Stimulated activated memory B cell treated with anti-CD40 and anti-IgM and Interleukin-4, amounts not matched to agents 10 μg/mL and 1 μg/mL and 100 μg/mL, for 72 hours (primary cell): ENCODE results near the gene HOXC11.

Experiments
- ATAC-seq: fragments of 150-1000 bp; cut with Tn5 transposase; 2 replicates; pipeline ENCODE4 v1.10.0; 2021
- H3K27ac Mint-ChIP-seq: one replicate; pipeline ENCODE4 v1.8.0; 2022; ENCODE audit warnings: mild to moderate bottlenecking, mixed read lengths
- H3K27me3 Mint-ChIP-seq: one replicate; pipeline ENCODE4 v1.8.0; 2022; ENCODE audit warnings: mixed read lengths
- H3K36me3 Mint-ChIP-seq: one replicate; pipeline ENCODE4 v1.8.0; 2022; ENCODE audit warnings: mixed read lengths
- H3K4me1 Mint-ChIP-seq: one replicate; pipeline ENCODE4 v1.8.0; 2022; ENCODE audit warnings: mixed read lengths
- H3K4me3 Mint-ChIP-seq: one replicate; pipeline ENCODE4 v1.8.0; 2022; ENCODE audit warnings: mild to moderate bottlenecking, moderate library complexity, mixed read lengths
- H3K9me3 Mint-ChIP-seq: one replicate; pipeline ENCODE4 v1.8.0; 2022; ENCODE audit warnings: mixed read lengths

HOXC11 gene

DNA sequence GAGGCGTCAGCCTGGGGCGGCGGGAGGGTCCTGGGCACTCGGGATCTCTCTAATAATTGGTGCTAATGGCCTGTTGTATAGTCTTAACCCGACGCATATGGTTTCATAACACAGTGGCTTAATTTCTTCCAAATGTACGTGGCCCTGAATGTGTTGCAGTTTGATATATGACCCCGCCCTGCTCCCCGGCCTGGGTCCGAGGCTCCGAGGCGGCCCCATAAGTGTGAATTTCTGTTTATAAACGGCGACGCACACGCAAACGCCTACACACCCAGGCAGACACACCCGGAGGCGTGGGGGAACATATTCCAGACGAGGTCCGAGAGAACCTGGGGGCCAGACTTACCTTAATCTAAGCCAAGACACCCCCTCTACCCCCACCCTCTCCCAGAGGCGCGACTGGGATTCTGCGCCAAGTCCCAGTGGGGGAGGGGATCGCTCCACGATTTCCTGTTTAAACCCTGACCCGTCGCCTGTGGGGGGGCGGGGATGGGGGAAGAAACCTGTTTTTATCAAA, 45.6 kb downstream of the HOXC11 start:
- H3K4me1 Mint-ChIP-seq, result peaks cover 26% of the 10 kb centered on the region
- no peaks in the 10 kb centered on the region for H3K36me3 Mint-ChIP-seq

DNA sequence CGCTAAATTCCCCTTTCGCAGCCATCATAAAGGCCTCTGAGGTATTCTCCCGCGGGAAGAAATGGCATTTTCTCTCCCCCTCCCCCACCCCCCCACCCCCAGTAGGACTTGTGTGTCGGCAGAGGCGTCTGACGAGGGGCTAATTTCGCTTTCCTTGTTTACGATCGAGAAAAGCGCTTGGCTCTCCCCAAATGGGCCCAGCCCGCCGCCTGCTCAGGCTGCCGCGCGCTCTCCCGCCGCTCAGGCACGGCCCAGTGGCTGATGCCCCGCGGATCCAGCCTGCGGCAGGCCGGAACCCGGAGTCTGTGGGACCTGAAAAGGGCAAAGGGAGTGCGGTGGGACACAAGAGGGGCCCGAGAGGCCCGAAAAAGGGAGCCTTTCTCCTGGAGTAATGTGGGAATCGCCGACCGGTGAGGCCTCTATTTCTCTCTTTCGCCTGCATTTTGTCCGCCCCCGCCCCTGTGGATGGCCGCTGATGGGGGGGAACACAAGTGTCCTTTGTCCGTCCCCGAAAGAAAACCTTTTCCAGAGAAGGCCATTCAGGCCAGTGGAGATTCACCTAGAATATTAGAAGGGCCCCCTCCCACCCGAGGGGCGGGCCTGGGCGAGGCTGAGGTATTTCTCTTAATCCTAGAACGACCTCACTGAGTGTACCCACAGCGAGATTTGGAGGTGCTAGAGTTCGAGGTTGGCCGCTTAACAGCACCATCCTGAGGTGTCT, 46.3 kb downstream of the HOXC11 start:
- Mint-ChIP-seq H3K36me3 (no peaks in the 10 kb centered on the region), H3K9me3 (no peaks in the 10 kb centered on the region), H3K27me3 (peaks cover 76% of the 10 kb centered on the region), H3K27ac (no peak overlapping the region), H3K4me3 (no peak overlapping the region), H3K4me1 (peaks cover 26% of the 10 kb centered on the region)
- ATAC-seq, result no peak

More for the DNA sequence above, 45.6 kb downstream of the HOXC11 start:
- peak overlapping the region; percentile 82 for H3K4me3 Mint-ChIP-seq
- peaks cover 76% of the 10 kb centered on the region for H3K27me3 Mint-ChIP-seq
- no peak for ATAC-seq
- peak overlapping the region; percentile 83 for H3K27ac Mint-ChIP-seq
- no peaks in the 10 kb centered on the region for H3K9me3 Mint-ChIP-seq

DNA sequence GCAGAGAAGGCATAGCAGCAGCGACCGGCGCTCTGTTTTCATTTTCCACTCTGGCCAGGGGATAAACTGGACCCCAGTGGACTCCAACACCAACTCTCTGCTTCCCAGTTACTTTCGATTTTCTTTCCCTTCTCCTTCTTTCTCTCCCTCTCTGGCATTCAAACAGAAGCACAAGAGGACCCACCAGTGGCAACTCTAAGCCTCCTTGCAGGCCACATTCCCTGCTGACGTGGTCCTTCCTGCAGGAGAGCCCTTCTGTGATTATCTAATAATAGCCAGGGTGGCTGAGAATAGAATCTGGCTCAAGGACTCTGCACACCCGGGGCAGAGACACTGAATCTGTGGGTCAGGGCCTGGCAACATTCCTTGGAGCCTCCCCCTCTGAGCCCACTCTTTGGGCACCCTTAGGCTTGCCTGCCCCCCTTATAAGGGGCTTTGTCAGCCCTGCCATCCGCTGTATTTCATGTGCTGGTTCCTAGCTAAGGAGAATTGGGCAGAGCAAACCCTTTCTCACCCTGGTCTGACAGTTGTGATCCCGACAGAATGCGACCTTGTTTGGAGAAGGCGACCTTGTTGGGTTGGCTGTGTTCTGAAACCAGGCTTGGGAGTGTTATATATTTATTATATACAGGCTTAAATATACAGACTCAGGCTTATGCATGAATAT, 47.1 kb downstream of the HOXC11 start:
- no peaks in the 10 kb centered on the region for H3K36me3 Mint-ChIP-seq
- H3K27ac Mint-ChIP-seq, result no peak overlapping the region
- H3K9me3 Mint-ChIP-seq, result no peaks in the 10 kb centered on the region
- ATAC-seq, result no peak
- H3K4me1 Mint-ChIP-seq, result peaks cover 26% of the 10 kb centered on the region
- H3K27me3 Mint-ChIP-seq, result peaks cover 72% of the 10 kb centered on the region
- H3K4me3 Mint-ChIP-seq, result no peak overlapping the region

DNA sequence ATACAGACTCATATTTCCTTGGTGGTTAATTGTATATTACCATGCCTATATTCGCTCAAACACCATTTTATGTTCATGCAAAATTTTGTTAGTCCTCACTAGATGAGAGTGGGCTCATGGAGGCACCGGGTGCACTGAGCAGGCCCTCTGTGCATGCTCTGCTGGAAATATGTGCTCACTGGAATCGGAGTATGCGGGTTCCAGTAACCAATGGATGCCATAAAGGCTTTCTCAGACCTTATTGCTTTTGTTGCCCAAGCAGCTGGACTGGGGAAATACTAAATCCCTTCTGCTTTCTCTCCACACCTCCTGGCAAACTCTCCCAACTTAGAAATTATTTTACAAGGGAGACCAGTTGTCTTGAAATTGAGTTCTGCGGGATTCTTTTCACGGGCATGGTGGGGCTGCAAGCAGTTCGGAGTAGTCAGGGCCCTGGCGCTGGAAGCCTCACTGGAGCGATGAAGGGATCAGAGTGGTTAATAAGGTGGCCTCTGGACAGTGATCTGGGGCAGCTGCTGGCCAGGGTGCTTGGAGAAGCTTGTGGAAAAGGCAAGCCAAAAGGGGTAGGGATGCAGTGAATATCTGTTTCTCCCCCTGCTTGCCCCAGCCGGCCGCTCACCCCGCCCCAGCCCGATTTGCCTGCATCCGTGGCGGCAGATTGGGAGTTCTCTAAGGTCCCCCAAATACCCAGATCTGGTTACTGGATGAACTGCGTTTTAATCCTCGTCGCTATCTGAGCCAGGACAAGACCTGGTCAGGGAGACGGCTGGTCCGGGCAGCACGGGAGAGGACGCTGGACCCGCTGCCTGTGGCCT, 47.9 kb downstream of the HOXC11 start:
- ATAC-seq, result no peak
- H3K27me3 Mint-ChIP-seq, result peaks cover 72% of the 10 kb centered on the region

DNA sequence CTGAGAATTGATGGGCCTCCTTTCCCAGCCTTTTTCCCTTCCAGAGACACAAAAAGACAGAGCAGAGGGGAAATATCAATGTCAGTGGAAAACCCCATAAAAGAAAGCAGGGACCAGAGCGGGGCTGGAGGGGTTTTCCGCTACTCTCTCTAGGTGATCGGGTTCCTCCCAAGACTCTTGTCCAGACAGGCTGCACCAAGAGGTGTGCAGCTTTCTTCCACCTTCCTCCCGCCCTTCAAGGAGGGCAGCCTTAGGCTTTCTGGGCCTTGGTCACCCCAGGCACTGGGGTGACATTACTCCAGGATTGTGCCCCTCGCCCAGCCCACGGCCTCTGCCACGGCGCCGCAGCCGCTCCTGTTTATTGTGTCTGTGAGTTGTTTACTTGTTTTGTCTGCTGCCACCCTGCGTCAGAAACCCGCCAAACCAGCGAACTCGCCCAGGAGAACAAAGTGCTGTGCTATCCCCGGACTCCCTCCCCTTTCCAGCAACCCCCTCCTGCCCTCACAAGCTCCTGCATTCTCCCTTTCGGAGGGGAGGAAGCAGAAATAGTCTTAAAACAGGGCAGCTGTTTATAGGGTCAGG, 48.6 kb downstream of the HOXC11 start:
- H3K36me3 Mint-ChIP-seq, result no peaks in the 10 kb centered on the region
- peak overlapping the region; percentile 71 for H3K4me3 Mint-ChIP-seq
- peak overlapping the region; percentile 46 for H3K27ac Mint-ChIP-seq
- peaks cover 79% of the 10 kb centered on the region for H3K27me3 Mint-ChIP-seq
- peaks cover 33% of the 10 kb centered on the region for H3K4me1 Mint-ChIP-seq
- H3K9me3 Mint-ChIP-seq, result no peaks in the 10 kb centered on the region
- ATAC-seq, result no peak

More for the DNA sequence above, 47.9 kb downstream of the HOXC11 start:
- peak overlapping the region; percentile 46 for H3K27ac Mint-ChIP-seq
- H3K36me3 Mint-ChIP-seq, result no peaks in the 10 kb centered on the region
- H3K4me3 Mint-ChIP-seq, result no peak overlapping the region
- no peaks in the 10 kb centered on the region for H3K9me3 Mint-ChIP-seq
- peaks cover 28% of the 10 kb centered on the region for H3K4me1 Mint-ChIP-seq

DNA sequence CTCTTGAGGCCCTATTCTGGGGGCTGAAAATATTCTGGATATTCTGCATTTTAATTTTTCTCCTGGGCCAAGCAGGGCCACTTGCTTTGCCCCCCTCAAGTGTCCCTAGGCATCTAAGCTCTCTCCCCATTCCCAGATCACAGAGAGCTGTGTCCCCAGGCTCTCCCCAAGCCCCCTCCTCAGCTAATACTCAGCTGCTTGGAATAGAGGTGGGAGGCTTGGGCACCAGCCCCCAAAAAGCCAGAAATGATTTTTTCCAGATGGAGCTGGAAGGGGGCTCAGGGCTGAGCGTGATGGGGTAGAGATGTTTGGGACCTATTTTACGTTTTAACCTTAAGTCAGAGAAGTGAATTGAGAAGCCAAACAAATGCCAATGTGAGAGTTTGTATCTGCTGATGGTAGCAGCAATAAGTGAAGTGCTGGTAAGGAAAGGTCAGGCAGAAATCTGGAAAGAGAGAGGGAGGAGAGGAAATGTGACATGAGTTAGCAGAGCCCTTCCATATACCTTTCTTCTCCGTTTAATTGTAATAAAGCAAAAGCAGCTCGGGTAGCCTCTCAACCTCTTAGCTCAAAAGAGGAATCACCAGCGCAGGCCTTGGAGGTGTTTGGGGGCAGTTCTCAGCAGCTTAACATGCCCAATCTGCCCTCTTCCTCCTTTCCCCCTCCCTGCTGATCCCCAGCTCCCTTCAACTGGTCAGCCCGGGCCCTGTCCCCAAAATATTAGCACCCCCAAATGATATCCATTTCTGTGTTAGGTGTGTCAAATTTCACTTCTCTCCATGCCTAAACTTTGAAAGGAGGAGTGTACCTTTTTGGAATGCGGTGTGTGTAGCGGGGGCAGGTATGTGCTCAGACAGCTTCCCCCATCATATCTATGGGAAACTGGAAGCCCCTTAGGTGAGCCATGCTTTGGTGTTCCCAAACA, 50.3 kb downstream of the HOXC11 start:
- Mint-ChIP-seq H3K36me3 (no peaks in the 10 kb centered on the region), H3K27me3 (peaks cover 84% of the 10 kb centered on the region), H3K4me3 (no peak overlapping the region), H3K4me1 (peaks cover 30% of the 10 kb centered on the region), H3K9me3 (no peaks in the 10 kb centered on the region), H3K27ac (no peak overlapping the region)
- no peak for ATAC-seq

DNA sequence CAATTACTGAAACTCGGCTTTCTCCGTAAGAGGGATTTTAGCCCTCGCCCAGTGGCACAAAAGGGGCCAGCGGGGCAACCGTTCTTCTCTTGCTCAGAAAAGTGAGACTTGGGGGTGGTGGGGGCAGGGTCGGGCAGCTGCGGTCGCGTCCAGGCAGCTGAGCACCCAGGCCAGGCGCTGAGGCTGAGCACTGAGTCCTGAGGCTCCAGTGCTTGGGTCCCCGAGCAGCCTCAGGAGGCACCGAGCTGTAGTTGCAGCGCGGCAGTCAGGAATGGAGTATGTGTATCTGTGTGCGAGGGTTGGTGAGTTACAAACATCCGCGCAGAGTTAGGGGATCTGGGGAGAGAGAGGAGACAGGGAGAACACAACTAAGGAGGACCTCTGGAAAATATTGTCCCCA, 51.2 kb downstream of the HOXC11 start:
- Mint-ChIP-seq H3K9me3 (no peaks in the 10 kb centered on the region), H3K4me3 (no peak overlapping the region), H3K4me1 (peaks cover 28% of the 10 kb centered on the region), H3K27me3 (peaks cover 92% of the 10 kb centered on the region), H3K36me3 (no peaks in the 10 kb centered on the region), H3K27ac (no peak overlapping the region)
- ATAC-seq, result no peak

DNA sequence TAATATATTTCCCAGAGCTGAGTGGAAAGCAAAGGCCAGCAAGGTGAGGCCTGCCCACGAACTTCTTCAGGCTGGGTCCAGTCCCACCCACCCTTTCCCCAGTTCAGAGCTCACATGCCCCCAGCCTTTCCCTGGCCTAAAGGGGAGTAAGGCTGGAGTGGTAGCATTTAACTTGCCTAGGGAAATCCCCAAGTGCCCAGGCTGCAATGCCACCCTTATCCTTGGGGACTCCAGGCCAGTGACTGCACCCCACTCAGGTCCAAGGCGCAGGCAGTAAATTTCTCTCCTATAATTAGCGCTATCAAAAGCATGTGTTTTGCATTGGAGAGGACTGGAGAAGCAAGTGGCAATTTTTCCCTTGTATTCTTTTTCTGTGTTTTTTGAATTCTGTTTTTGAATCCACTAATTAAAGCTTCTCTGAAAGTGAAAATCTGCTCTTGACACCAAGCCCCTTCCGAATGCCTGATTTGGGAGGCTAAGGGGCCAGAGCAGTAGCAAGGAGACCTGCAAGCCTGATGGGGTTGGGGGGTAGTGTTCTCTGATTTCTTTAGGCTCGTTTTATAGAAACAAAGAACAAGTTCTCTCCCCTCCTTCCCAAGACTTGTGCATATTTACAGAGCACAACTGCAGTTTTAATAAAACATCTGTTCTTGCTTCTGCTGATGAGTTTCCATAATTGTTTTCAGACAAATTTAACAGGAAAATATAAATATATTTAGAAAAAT, 51.8 kb downstream of the HOXC11 start:
- Mint-ChIP-seq H3K9me3 (no peaks in the 10 kb centered on the region), H3K4me1 (peaks cover 28% of the 10 kb centered on the region)

DNA sequence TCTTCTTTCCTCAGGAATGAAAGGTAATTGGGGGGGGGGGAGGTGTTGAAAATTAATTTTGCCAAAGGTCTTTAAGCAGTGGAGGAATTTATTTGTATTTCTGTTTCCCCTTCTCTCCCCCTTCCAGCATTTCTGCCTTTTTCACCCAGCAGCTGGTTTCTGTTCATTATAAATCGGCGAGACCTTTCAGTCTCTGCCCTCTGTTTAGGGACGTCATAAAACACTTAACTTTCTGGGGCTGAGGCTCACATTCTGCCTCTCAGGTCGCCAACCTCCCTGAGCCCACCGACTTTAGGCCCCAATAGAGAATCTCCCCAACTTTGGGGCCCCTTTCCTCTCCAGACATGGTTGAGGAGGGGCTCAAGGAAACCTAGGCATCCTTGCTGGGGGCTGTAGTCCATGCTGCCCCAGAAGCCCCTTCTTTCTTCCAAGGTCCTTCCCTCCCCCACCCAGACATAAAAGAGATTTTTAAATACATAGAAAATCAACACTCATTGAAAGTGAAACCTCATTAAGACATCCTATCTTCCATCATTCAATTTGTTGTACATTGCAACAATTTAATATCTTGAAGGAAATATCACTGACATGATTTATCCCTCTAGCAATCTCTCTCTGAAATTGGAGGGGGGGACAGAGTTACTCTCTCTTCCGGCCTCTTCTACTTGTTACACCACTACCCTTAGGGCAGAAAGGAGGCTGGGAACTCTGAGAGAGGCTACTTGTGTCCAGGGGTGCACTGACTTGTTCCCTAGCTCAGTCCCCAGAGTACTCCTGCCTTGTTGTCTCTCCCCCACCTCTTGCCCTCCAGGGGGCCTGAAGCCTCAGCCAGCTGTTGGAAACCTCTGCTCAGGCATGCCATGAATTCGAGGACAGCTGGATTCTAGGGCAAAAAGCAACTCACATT, 52.8 kb downstream of the HOXC11 start:
- no peak overlapping the region for H3K4me3 Mint-ChIP-seq
- no peak for ATAC-seq
- peaks cover 94% of the 10 kb centered on the region for H3K27me3 Mint-ChIP-seq
- no peak overlapping the region for H3K27ac Mint-ChIP-seq
- no peaks in the 10 kb centered on the region for H3K9me3 Mint-ChIP-seq
- no peaks in the 10 kb centered on the region for H3K36me3 Mint-ChIP-seq
- peaks cover 28% of the 10 kb centered on the region for H3K4me1 Mint-ChIP-seq

More for the DNA sequence above, 51.8 kb downstream of the HOXC11 start:
- Mint-ChIP-seq H3K27me3 (peaks cover 93% of the 10 kb centered on the region), H3K4me3 (no peak overlapping the region), H3K36me3 (no peaks in the 10 kb centered on the region), H3K27ac (no peak overlapping the region)
- ATAC-seq, result no peak

DNA sequence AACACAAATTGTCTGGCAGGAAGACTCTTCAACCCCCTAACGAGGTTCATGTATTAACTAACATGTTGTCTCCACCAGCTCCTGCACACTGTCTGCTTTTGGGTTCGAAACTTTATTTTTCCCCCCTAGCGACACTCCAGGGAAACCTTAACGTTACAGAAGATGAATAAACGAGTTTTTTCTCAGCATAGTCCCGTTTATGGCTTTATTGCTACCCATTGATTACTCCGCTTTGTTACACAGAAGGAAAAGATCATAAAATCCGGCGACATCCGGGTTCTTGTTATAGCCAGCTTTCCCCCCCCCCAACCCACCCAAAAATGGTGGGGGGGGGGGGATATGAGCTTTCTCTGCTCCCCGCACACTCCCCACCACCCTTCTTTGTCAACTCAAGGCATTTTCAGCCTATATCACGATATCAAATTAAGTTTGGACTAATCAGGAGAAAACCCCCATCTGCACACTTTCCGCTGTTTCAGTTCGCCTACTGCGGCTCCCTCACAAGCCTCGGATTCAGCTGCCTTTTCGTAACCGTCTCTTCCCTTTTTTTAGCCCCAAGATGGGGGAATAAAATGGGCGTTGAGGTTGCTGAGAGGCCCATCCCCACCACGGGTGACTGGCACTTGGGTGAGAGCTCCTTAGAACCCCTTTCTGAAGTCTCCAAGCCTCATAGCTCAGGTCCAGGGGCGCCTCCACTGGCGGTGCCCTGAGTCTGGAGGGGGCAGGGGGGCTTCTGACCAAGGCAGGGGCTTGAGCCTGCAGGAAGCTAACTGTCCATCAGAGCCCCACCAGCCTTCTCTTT, 53.9 kb downstream of the HOXC11 start:
- Mint-ChIP-seq H3K4me3 (no peak overlapping the region), H3K4me1 (peaks cover 20% of the 10 kb centered on the region), H3K27ac (no peak overlapping the region), H3K36me3 (no peaks in the 10 kb centered on the region), H3K9me3 (no peaks in the 10 kb centered on the region), H3K27me3 (peaks cover 94% of the 10 kb centered on the region)
- ATAC-seq, result no peak
